Fibroblast of lung (primary cell): ENCODE results near the gene RAPGEF4.

ENCODE experiments used
- EZH2 ChIP-seq: IDR thresholded peaks from 2 replicates; pipeline ENCODE4 v1.5.1; 2012; ENCODE audit warnings: low read length, control low read depth, mild to moderate bottlenecking; ENCODE audit errors: missing control alignments
- TF ChIP-seq, protein P1 (sequence below), 2 donors: IDR thresholded peaks in 1 of 2; conservative IDR thresholded peaks in 1 of 2; 1 replicate in 1 of 2; 2 replicates in 1 of 2; pipeline ENCODE4 v1.5.1; 2011 to 2012; ENCODE audit warnings: low read length in 2 of 2, control low read depth in 1 of 2, inconsistent platforms in 1 of 2, low read depth in 1 of 2, mild to moderate bottlenecking in 1 of 2

DNA sequence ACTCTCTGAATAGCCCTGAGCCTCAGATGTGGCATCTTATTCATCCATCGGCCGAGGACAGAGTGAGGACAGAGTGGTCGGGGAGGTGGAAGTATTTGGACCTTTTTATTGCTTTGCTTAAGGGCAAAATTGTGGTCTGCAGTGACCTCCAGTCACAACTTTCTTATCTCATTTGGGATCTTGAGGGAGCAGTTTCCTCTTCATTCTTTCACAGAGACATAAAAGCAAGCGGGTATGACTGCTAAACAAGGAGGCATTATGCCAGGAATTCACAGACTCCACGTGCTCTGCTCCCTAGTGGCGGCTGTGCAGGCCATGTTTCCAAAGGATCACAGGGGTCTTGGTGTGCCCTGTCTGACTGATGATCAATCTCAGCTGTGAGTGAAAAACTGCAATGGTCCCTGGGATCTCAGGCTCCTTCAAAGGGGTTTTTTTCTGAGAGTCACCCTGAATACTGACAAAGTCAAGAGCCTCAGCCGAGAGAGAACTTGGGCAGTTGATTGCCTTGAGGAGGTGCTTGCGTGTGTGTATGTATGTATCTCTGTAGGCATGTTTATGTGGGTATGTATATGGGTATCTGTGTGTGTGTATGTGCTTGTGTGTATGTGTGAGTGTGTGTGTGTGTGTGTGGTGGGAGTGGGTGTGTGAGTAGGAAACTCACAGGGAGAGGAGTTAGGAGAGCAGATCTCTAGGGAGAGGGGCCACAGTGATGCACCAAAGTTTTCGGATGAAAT is 47.7 kb downstream of the RAPGEF4 start:
- TF ChIP-seq, protein P1, sequence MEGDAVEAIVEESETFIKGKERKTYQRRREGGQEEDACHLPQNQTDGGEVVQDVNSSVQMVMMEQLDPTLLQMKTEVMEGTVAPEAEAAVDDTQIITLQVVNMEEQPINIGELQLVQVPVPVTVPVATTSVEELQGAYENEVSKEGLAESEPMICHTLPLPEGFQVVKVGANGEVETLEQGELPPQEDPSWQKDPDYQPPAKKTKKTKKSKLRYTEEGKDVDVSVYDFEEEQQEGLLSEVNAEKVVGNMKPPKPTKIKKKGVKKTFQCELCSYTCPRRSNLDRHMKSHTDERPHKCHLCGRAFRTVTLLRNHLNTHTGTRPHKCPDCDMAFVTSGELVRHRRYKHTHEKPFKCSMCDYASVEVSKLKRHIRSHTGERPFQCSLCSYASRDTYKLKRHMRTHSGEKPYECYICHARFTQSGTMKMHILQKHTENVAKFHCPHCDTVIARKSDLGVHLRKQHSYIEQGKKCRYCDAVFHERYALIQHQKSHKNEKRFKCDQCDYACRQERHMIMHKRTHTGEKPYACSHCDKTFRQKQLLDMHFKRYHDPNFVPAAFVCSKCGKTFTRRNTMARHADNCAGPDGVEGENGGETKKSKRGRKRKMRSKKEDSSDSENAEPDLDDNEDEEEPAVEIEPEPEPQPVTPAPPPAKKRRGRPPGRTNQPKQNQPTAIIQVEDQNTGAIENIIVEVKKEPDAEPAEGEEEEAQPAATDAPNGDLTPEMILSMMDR (conservative IDR thresholded peaks at IDR 0.05 in 1 of 2, IDR thresholded peaks at IDR 0.05 in 1 of 2; ENCODE audit: low read depth in 1 of 2, low read length in 2 of 2), result peak in 1 of 2 donors; percentile 34
- no peak for TF ChIP-seq EZH2
